MM.1S (cell line): ENCODE results near the gene CYP4F3.

Experiments
- CTCF ChIP-seq: fragments of 300-600 bp; sonication (generic); IDR thresholded peaks from 2 replicates; pipeline ENCODE4 v1.5.1; 2016; ENCODE audit warnings: antibody characterized with exemption, low read length, mixed read lengths
- EZH2phosphoT487 ChIP-seq: fragments of 300-600 bp; sonication (generic); IDR thresholded peaks from 2 replicates; pipeline ENCODE4 v1.6.1; 2018; ENCODE audit warnings: antibody characterized with exemption, low read length

- no peak for TF ChIP-seq CTCF
- no peak for TF ChIP-seq EZH2phosphoT487
Measured at GRCh38 chr19:15635016-15635805, 5.5 kb upstream of the CYP4F3 start.
